ENCODE results near the gene ADRA2B.

- TF ChIP-seq YY1 (IDR thresholded peaks at IDR 0.05; ENCODE audit: insufficient read depth, insufficient read length) (no peak), ZNF274 (IDR thresholded peaks at IDR 0.05; ENCODE audit: low read depth, low read length) (no peak)
Measured at GRCh38 chr2:96163768-96164429, 47.5 kb upstream of the ADRA2B start.

All from NT2/D1 (cell line).